Stomach (tissue), 4 donors: ENCODE data around the gene NTF3.

Experiments
- POLR2A ChIP-seq, 4 donors: fragments of 450-650 bp; IDR thresholded peaks; one replicate each; pipeline ENCODE4 v1.6.1; 2016; ENCODE audit warnings: antibody characterized with exemption in 4 of 4, control low read depth in 2 of 4, mild to moderate bottlenecking in 1 of 4, moderate library complexity in 1 of 4
- TF ChIP-seq, protein P1 (sequence below), 7 experiments: fragments of 450-650 bp in 4 of 7; fragments of 200-600 bp in 3 of 7; sonication (generic) in 3 of 7; IDR thresholded peaks; one replicate each; pipeline ENCODE4 v1.5.1; 2016 to 2019; ENCODE audit warnings: antibody characterized with exemption in 7 of 7, control low read depth in 2 of 7, mild to moderate bottlenecking in 1 of 7

DNA sequence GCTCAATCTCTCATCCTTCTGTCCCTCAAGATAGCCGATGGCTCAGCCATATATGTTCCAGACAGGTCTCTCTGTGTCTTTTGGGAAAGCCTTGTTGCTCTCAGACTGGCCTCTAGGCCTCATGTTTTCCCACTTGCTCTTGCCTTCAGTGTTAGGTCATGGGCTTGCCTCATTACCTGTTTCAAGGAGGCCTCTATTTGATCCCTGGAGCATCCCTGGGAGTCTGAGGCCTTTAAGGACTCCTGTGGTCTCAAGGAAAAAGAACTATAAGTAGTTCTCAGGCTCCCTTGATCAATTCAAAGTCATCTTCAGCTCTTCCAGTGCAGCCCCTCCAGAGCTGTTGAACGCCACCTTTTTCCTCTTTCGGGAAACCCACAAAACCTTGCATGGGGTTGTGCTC lies 47.9 kb downstream of the NTF3 start:
- TF ChIP-seq, protein P1, sequence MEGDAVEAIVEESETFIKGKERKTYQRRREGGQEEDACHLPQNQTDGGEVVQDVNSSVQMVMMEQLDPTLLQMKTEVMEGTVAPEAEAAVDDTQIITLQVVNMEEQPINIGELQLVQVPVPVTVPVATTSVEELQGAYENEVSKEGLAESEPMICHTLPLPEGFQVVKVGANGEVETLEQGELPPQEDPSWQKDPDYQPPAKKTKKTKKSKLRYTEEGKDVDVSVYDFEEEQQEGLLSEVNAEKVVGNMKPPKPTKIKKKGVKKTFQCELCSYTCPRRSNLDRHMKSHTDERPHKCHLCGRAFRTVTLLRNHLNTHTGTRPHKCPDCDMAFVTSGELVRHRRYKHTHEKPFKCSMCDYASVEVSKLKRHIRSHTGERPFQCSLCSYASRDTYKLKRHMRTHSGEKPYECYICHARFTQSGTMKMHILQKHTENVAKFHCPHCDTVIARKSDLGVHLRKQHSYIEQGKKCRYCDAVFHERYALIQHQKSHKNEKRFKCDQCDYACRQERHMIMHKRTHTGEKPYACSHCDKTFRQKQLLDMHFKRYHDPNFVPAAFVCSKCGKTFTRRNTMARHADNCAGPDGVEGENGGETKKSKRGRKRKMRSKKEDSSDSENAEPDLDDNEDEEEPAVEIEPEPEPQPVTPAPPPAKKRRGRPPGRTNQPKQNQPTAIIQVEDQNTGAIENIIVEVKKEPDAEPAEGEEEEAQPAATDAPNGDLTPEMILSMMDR (IDR thresholded peaks at IDR 0.05): no peak
- TF ChIP-seq POLR2A (IDR thresholded peaks at IDR 0.05): no peak
